Mammary epithelial cell (primary cell): Measurements from ENCODE around the gene FRMD5.
"Not testable (repeated sequence)": the region's sequence is repeated elsewhere in the genome, so short reads cannot be mapped to it uniquely, and the experiment has no call there.

Experiments
- EZH2 ChIP-seq: IDR thresholded peaks from 2 replicates; pipeline ENCODE4 v1.6.1; 2012; ENCODE audit warnings: low read length, inconsistent platforms, borderline replicate concordance
- TF ChIP-seq, protein P1 (sequence below), 2 donors: IDR thresholded peaks in 1 of 2; conservative IDR thresholded peaks in 1 of 2; 2 replicates each; pipeline ENCODE4 v1.5.1; 2011 to 2012; ENCODE audit warnings: inconsistent platforms in 2 of 2, low read length in 2 of 2, mild to moderate bottlenecking in 2 of 2, control low read depth in 1 of 2, low read depth in 1 of 2; ENCODE audit not compliant: insufficient read depth in 1 of 2; ENCODE audit errors: extremely low read depth in 1 of 2

- TF ChIP-seq, protein P1, sequence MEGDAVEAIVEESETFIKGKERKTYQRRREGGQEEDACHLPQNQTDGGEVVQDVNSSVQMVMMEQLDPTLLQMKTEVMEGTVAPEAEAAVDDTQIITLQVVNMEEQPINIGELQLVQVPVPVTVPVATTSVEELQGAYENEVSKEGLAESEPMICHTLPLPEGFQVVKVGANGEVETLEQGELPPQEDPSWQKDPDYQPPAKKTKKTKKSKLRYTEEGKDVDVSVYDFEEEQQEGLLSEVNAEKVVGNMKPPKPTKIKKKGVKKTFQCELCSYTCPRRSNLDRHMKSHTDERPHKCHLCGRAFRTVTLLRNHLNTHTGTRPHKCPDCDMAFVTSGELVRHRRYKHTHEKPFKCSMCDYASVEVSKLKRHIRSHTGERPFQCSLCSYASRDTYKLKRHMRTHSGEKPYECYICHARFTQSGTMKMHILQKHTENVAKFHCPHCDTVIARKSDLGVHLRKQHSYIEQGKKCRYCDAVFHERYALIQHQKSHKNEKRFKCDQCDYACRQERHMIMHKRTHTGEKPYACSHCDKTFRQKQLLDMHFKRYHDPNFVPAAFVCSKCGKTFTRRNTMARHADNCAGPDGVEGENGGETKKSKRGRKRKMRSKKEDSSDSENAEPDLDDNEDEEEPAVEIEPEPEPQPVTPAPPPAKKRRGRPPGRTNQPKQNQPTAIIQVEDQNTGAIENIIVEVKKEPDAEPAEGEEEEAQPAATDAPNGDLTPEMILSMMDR (conservative IDR thresholded peaks at IDR 0.05 in 1 of 2, IDR thresholded peaks at IDR 0.05 in 1 of 2; ENCODE audit: extremely low read depth in 1 of 2, insufficient read depth in 1 of 2, low read depth in 1 of 2, low read length in 2 of 2): not testable (repeated sequence)
- not testable (repeated sequence) for TF ChIP-seq EZH2
These were observed 364.3 kb downstream of the FRMD5 start for GRCh38 chr15:43830691-43831275.
